Bronchial epithelial cell (primary cell): Measurements from ENCODE around the gene OSTM1. TPM values are rescaled to one million over a fixed set of nuclear protein-coding genes. Genes with fewer than 3 reads are reported as not detected.

Experiments used
- DNase-seq: peaks from one replicate; pipeline ENCODE4 v3.0.0-alpha.2; 2010; ENCODE audit warnings: low read depth
- FAIRE-seq: peaks from 2 replicates; lab custom pipeline; 2011; peaks lifted over from hg19 to GRCh38; lab: Jason Lieb, UNC
- H3K27me3 ChIP-seq: 2 replicates; pipeline ENCODE4 v1.5.1; 2011; ENCODE audit warnings: low read length; ENCODE audit not compliant: control insufficient read depth, insufficient read depth
- H3K36me3 ChIP-seq: 2 replicates; pipeline ENCODE4 v1.5.1; 2011; ENCODE audit warnings: low read length; ENCODE audit not compliant: control insufficient read depth, insufficient read depth
- H3K4me3 ChIP-seq: 2 replicates; pipeline ENCODE4 v1.5.1; 2011; ENCODE audit warnings: mild to moderate bottlenecking, low read depth, low read length, control low read depth
- CTCF ChIP-seq: IDR thresholded peaks from 2 replicates; pipeline ENCODE4 v1.5.1; 2011; ENCODE audit warnings: mild to moderate bottlenecking, moderate library complexity, low read length, control low read depth, inconsistent platforms; ENCODE audit not compliant: insufficient read depth, severe bottlenecking
- total RNA-seq: library from RNA; depleted of rRNA; stranded (reverse); fragments of >200 nt; gene quantifications from 2 replicates; pipeline ENCODE4 v1.2.1, GENCODE V29; 2014

OSTM1 gene
- total RNA-seq, 1 donor from 2014 or later: 142 TPM

GRCh38 chr6:108093781-108094300 is 19.3 kb upstream of the OSTM1 start:
- no peak overlapping the region for H3K4me3 ChIP-seq
- no peaks in the 10 kb centered on the region for H3K36me3 ChIP-seq
- FAIRE-seq (no peak), DNase-seq (no peak)
- no peak for TF ChIP-seq CTCF
- H3K27me3 ChIP-seq: no peaks in the 10 kb centered on the region

- TF ChIP-seq CTCF: no peak
- FAIRE-seq: no peak
- Histone ChIP-seq H3K36me3 (no peaks in the 10 kb centered on the region), H3K4me3 (no peak overlapping the region), H3K27me3 (no peaks in the 10 kb centered on the region)
- DNase-seq: no peak
These were observed 16.7 kb upstream of the OSTM1 start for GRCh38 chr6:108091288-108091687.

GRCh38 chr6:108083349-108083748 is 8.8 kb upstream of the OSTM1 start:
- DNase-seq (no peak), FAIRE-seq (no peak)
- no peak for TF ChIP-seq CTCF
- no peak overlapping the region for H3K4me3 ChIP-seq
- peaks cover 2% of the 10 kb centered on the region for H3K27me3 ChIP-seq
- H3K36me3 ChIP-seq: no peaks in the 10 kb centered on the region

- no peak for FAIRE-seq
- TF ChIP-seq CTCF: no peak
These were observed 8.0 kb upstream of the OSTM1 start for GRCh38 chr6:108082539-108082938.

GRCh38 chr6:108080010-108080780 is 5.7 kb upstream of the OSTM1 start:
- no peak overlapping the region for H3K4me3 ChIP-seq
- H3K36me3 ChIP-seq: no peaks in the 10 kb centered on the region
- FAIRE-seq: no peak
- peaks cover 2% of the 10 kb centered on the region for H3K27me3 ChIP-seq
- no peak for DNase-seq
- TF ChIP-seq CTCF: no peak

More at GRCh38 chr6:108082539-108082938, 8.0 kb upstream of the OSTM1 start:
- Histone ChIP-seq H3K36me3 (no peaks in the 10 kb centered on the region), H3K27me3 (peaks cover 2% of the 10 kb centered on the region), H3K4me3 (no peak overlapping the region)
- DNase-seq: no peak
